Hypothalamus (tissue), 51 donors: ENCODE results near the gene SPAG17.

ENCODE experiments used
- DNase-seq, 51 donors: peaks; one replicate each; lab custom pipeline; 2025; lab: John Stamatoyannopoulos, UW

SPAG17 gene

GRCh38 chr1:118122234-118123004 lies 62.6 kb downstream of the SPAG17 start:
- no peak for DNase-seq

- DNase-seq = no peak
These were observed 66.1 kb downstream of the SPAG17 start for GRCh38 chr1:118118873-118119463.

GRCh38 chr1:118118469-118118868 lies 66.6 kb downstream of the SPAG17 start:
- DNase-seq = peak in 2 of 51 donors; percentile 2 to 24

GRCh38 chr1:118117521-118117920 lies 67.5 kb downstream of the SPAG17 start:
- peak in 3 of 51 donors; percentile 5 to 20 (median 6) for DNase-seq

GRCh38 chr1:118116909-118117308 lies 68.1 kb downstream of the SPAG17 start:
- no peak for DNase-seq

- no peak for DNase-seq
These were observed 68.6 kb downstream of the SPAG17 start for GRCh38 chr1:118116401-118116800.

- DNase-seq = no peak
These were observed 69.3 kb downstream of the SPAG17 start for GRCh38 chr1:118115567-118116295.

- DNase-seq = no peak
These were observed 71.8 kb downstream of the SPAG17 start for GRCh38 chr1:118113261-118113660.

GRCh38 chr1:118110580-118110979 lies 74.4 kb downstream of the SPAG17 start:
- DNase-seq = no peak

GRCh38 chr1:118104951-118105350 lies 80.1 kb downstream of the SPAG17 start:
- no peak for DNase-seq

- no peak for DNase-seq
These were observed 82.6 kb downstream of the SPAG17 start for GRCh38 chr1:118102445-118102844.

GRCh38 chr1:118101999-118102398 lies 83.0 kb downstream of the SPAG17 start:
- no peak for DNase-seq

GRCh38 chr1:118101515-118101844 lies 83.5 kb downstream of the SPAG17 start:
- DNase-seq = no peak

GRCh38 chr1:118100686-118101514 lies 84.1 kb downstream of the SPAG17 start:
- DNase-seq = no peak

- DNase-seq = no peak
These were observed 85.3 kb downstream of the SPAG17 start for GRCh38 chr1:118099686-118100085.

- DNase-seq = no peak
These were observed 87.2 kb downstream of the SPAG17 start for GRCh38 chr1:118097622-118098348.

- no peak for DNase-seq
These were observed 92.0 kb downstream of the SPAG17 start for GRCh38 chr1:118093017-118093416.

GRCh38 chr1:118090130-118090529 lies 94.9 kb downstream of the SPAG17 start:
- no peak for DNase-seq

GRCh38 chr1:118085365-118085764 lies 99.7 kb downstream of the SPAG17 start:
- DNase-seq = no peak

- no peak for DNase-seq
These were observed 100.6 kb downstream of the SPAG17 start for GRCh38 chr1:118084400-118084799.
